HepG2 (cell line): ENCODE data around the gene ATP5F1C. TPM values are rescaled to one million over a fixed set of nuclear protein-coding genes. Genes with fewer than 3 reads are reported as not detected.

Experiments
- ATAC-seq: fragments of 200-7000 bp; cut with Tn5 transposase; 3 replicates; pipeline ENCODE4 v1.9.1; 2020; ENCODE audit warnings: mild to moderate bottlenecking, moderate library complexity
- BruUV-seq: library from RNA; stranded (reverse); fragments of 400-500 nt; replicated peaks from 2 replicates; lab custom pipeline; 2021; lab: Mats Ljungman, UMichigan
- CTCF ChIA-PET: fragments of 300-600 bp; formaldehyde crosslinking; extraction: SDS; loops from one replicate; lab custom pipeline; 2021; ENCODE audit warnings: low total read pairs, inconsistent platforms, low intra/inter-chr PET ratio; lab: Yijun Ruan, JAX
- POLR2A ChIA-PET: fragments of 350-600 bp; sonication (Branson Sonifier 250); formaldehyde crosslinking; loops from one replicate; lab custom pipeline; 2020; ENCODE audit warnings: antibody characterized with exemption, inconsistent platforms; lab: Yijun Ruan, JAX
- DNase-seq: peaks from one replicate; pipeline ENCODE4 v3.0.0-alpha.2; 2015; ENCODE audit warnings: low spot score
- FAIRE-seq: peaks from 3 replicates; lab custom pipeline; 2011; peaks lifted over from hg19 to GRCh38; lab: Jason Lieb, UNC
- H2AFZ ChIP-seq: one replicate; pipeline ENCODE4 v1.6.1; 2011; ENCODE audit warnings: low read length, inconsistent platforms
- H3K27ac ChIP-seq: fragments of 300-600 bp; 3 replicates; pipeline ENCODE4 v1.8.0; 2011; ENCODE audit warnings: mixed run types, mild to moderate bottlenecking, mixed read lengths, low read length, inconsistent platforms; ENCODE audit not compliant: insufficient read depth; ENCODE audit errors: extremely low read length
- H3K27me3 ChIP-seq, 2 experiments: fragments of 200-600 bp in 1 of 2; 2 replicates in 1 of 2; 3 replicates in 1 of 2; pipeline versions ENCODE4 v1.6.0 to v1.8.0; 2011; ENCODE audit warnings: low read length in 2 of 2, mild to moderate bottlenecking in 2 of 2, moderate library complexity in 2 of 2, inconsistent platforms in 1 of 2; ENCODE audit not compliant: insufficient read depth in 2 of 2, control insufficient read depth in 1 of 2
- H3K36me3 ChIP-seq, 2 experiments: fragments of 200-600 bp in 1 of 2; replicated peaks in 1 of 2; 2 replicates in 1 of 2; 3 replicates in 1 of 2; pipeline versions ENCODE4 v1.5.1 to v1.8.0; 2011; ENCODE audit warnings: low read length in 2 of 2, inconsistent platforms in 1 of 2; ENCODE audit not compliant: insufficient read depth in 2 of 2, control insufficient read depth in 1 of 2
- H3K4me1 ChIP-seq: 2 replicates; pipeline ENCODE4 v1.5.1; 2012; ENCODE audit warnings: low read length, inconsistent platforms; ENCODE audit not compliant: insufficient read depth
- H3K4me2 ChIP-seq: 2 replicates; pipeline ENCODE4 v1.6.0; 2011; ENCODE audit warnings: low read depth, low read length, inconsistent platforms
- H3K4me3 ChIP-seq, 3 experiments: fragments of 200-600 bp in 1 of 3; sonication (generic), shearing (Covaris generic) in 1 of 3; replicated peaks in 1 of 3; 2 replicates each; pipeline ENCODE4 v1.5.1; 2011 to 2016; ENCODE audit warnings: low read length in 3 of 3, inconsistent platforms in 2 of 3, low read depth in 2 of 3, mild to moderate bottlenecking in 2 of 3, control low read depth in 1 of 3, mixed read lengths in 1 of 3; ENCODE audit not compliant: insufficient read depth in 1 of 3
- H3K79me2 ChIP-seq: one replicate; pipeline ENCODE4 v1.6.1; 2011; ENCODE audit warnings: low read length, inconsistent platforms; ENCODE audit not compliant: insufficient read depth
- H3K9ac ChIP-seq: 2 replicates; pipeline ENCODE4 v1.6.0; 2011; ENCODE audit warnings: mild to moderate bottlenecking, low read depth, low read length, inconsistent platforms; ENCODE audit not compliant: insufficient read depth
- H3K9me3 ChIP-seq: 2 replicates; pipeline ENCODE4 v1.5.1; 2012; ENCODE audit warnings: mild to moderate bottlenecking, low read length
- H4K20me1 ChIP-seq: 2 replicates; pipeline ENCODE4 v1.6.0; 2011; ENCODE audit warnings: inconsistent platforms, mild to moderate bottlenecking, low read length, moderate library complexity; ENCODE audit not compliant: insufficient read depth
- CC2D1A ChIP-seq: sonication (generic); formaldehyde crosslinking; IDR thresholded peaks from 2 replicates; pipeline ENCODE4 v1.8.1; 2023; ENCODE audit warnings: mild to moderate bottlenecking, missing genetic modification reagents
- GMEB2 ChIP-seq: IDR thresholded peaks from 2 replicates; pipeline ENCODE4 v1.6.1; 2016; ENCODE audit warnings: missing biosample characterization, missing genetic modification reagents, low read depth
- HNRNPH1 ChIP-seq: fragments of 200-400 bp; formaldehyde crosslinking; optimal IDR thresholded peaks from 2 replicates; pipeline ENCODE3; 2017; ENCODE audit warnings: mild to moderate bottlenecking, low read depth, low read length
- MEIS2 ChIP-seq: sonication (generic); formaldehyde crosslinking; IDR thresholded peaks from 2 replicates; pipeline ENCODE4 v1.9.0; 2021; ENCODE audit warnings: mild to moderate bottlenecking, missing genetic modification reagents
- NCOA5 ChIP-seq: sonication (generic); formaldehyde crosslinking; IDR thresholded peaks from 2 replicates; pipeline ENCODE4 v1.4.0; 2020; ENCODE audit warnings: missing genetic modification reagents
- NFATC3 ChIP-seq: sonication (generic); formaldehyde crosslinking; IDR thresholded peaks from 2 replicates; pipeline ENCODE4 v1.5.1; 2020; ENCODE audit warnings: mild to moderate bottlenecking, missing genetic modification reagents
- PHF5A ChIP-seq: IDR thresholded peaks from one replicate; pipeline ENCODE4 v1.6.1; 2018; ENCODE audit warnings: low read depth, missing genetic modification reagents; ENCODE audit not compliant: unreplicated experiment
- RBM22 ChIP-seq: fragments of 200-400 bp; formaldehyde crosslinking; optimal IDR thresholded peaks from 2 replicates; pipeline ENCODE3; 2017; ENCODE audit warnings: mild to moderate bottlenecking, low read length, moderate library complexity
- SSRP1 ChIP-seq: IDR thresholded peaks from 2 replicates; pipeline ENCODE4 v1.6.1; 2016; ENCODE audit warnings: control low read depth
- TCF12 ChIP-seq, 2 experiments: fragments of 450-650 bp in 1 of 2; sonication (generic) in 1 of 2; formaldehyde crosslinking in 1 of 2; IDR thresholded peaks; 2 replicates each; pipeline versions ENCODE4 v1.6.1 to v1.8.0; 2017 to 2022; ENCODE audit warnings: antibody characterized with exemption in 1 of 2, mild to moderate bottlenecking in 1 of 2, missing genetic modification reagents in 1 of 2, moderate library complexity in 1 of 2
- TIGD3 ChIP-seq: sonication (generic); formaldehyde crosslinking; IDR thresholded peaks from 2 replicates; pipeline ENCODE4 v1.5.1; 2020; ENCODE audit warnings: mild to moderate bottlenecking, missing genetic modification reagents, borderline replicate concordance
- ZBTB21 ChIP-seq: sonication (generic); formaldehyde crosslinking; IDR thresholded peaks from 2 replicates; pipeline ENCODE4 v1.4.0; 2020; ENCODE audit warnings: missing genetic modification reagents
- ZFP41 ChIP-seq: sonication (generic); formaldehyde crosslinking; IDR thresholded peaks from 2 replicates; pipeline ENCODE4 v1.4.0; 2020; ENCODE audit warnings: mild to moderate bottlenecking, missing genetic modification reagents, borderline replicate concordance
- ZNF136 ChIP-seq: sonication (generic); formaldehyde crosslinking; IDR thresholded peaks from 2 replicates; pipeline ENCODE4 v1.8.1; 2022; ENCODE audit warnings: low read depth, mild to moderate bottlenecking, moderate library complexity, missing genetic modification reagents
- ZNF224 ChIP-seq: sonication (generic); formaldehyde crosslinking; IDR thresholded peaks from 2 replicates; pipeline ENCODE4 v1.5.0; 2020; ENCODE audit warnings: mild to moderate bottlenecking, missing genetic modification reagents
- ZNF468 ChIP-seq: sonication (generic); formaldehyde crosslinking; IDR thresholded peaks from 2 replicates; pipeline ENCODE4 v1.8.0; 2022; ENCODE audit warnings: mild to moderate bottlenecking, moderate library complexity, missing genetic modification reagents
- ZNF598 ChIP-seq: sonication (generic); formaldehyde crosslinking; IDR thresholded peaks from 2 replicates; pipeline ENCODE4 v1.5.1; 2020; ENCODE audit warnings: mild to moderate bottlenecking, missing genetic modification reagents, borderline replicate concordance
- ZNF615 ChIP-seq: sonication (generic); formaldehyde crosslinking; IDR thresholded peaks from 2 replicates; pipeline ENCODE4 v1.5.0; 2020; ENCODE audit warnings: mild to moderate bottlenecking, missing genetic modification reagents, borderline replicate concordance
- ZNF619 ChIP-seq: sonication (generic); formaldehyde crosslinking; IDR thresholded peaks from 2 replicates; pipeline ENCODE4 v1.4.0; 2020; ENCODE audit warnings: mild to moderate bottlenecking, missing genetic modification reagents
- ZNF737 ChIP-seq: sonication (generic); formaldehyde crosslinking; IDR thresholded peaks from 2 replicates; pipeline ENCODE4 v1.5.0; 2020; ENCODE audit warnings: missing genetic modification reagents, mild to moderate bottlenecking, borderline replicate concordance
- WGBS: methylation state at CpG from one replicate; pipeline ENCODE4 v1.1.6; 2017; ENCODE audit warnings: low lambda C conversion rate; 5-methylcytosine and 5-hydroxymethylcytosine counted together
- in situ Hi-C: cut with HindIII; loops from 2 replicates; pipeline ENCODE4 v1.10.0; 2017; ENCODE audit warnings: low pct_unique_long_range_greater_than_20kb; ENCODE audit not compliant: extremely low pct_ligation_motif_present
- intact Hi-C: fragments of 100-400 bp; cut with micrococcal nuclease; formaldehyde crosslinking; loops from one replicate; pipeline ENCODE4 v1.10.0; 2022; ENCODE audit not compliant: unreplicated experiment
- polyA plus RNA-seq, 8 experiments: library from polyadenylated mRNA; depleted of rRNA in 3 of 8; stranded (reverse) in 7 of 8; unstranded in 1 of 8; fragments of >200 nt; fragmentation: Illumina TruSeq in 4 of 8; extraction: Trizol in 4 of 8; gene quantifications; 2 replicates each; pipeline versions ENCODE4 v1.2.1 to v1.2.3, GENCODE V29; 2011 to 2016; ENCODE audit warnings: low read depth in 4 of 8, missing spikeins in 1 of 8, mixed read lengths in 1 of 8; ENCODE audit not compliant: insufficient read depth in 1 of 8
- total RNA-seq, 5 experiments: library from RNA; depleted of rRNA; stranded (reverse); fragments of >200 nt; fragmentation: Illumina TruSeq; extraction: Trizol; gene quantifications; 2 replicates each; pipeline ENCODE4 v1.2.3, GENCODE V29; 2016; ENCODE audit warnings: low read depth in 1 of 5
- TF ChIP-seq, protein P1 (sequence below): sonication (generic); formaldehyde crosslinking; IDR thresholded peaks from 2 replicates; pipeline ENCODE4 v1.9.0; 2021; ENCODE audit warnings: missing genetic modification reagents, mild to moderate bottlenecking, borderline replicate concordance
- TF ChIP-seq, protein P2 (sequence below): sonication (generic); formaldehyde crosslinking; IDR thresholded peaks from 2 replicates; pipeline ENCODE4 v1.4.0; 2020; ENCODE audit warnings: missing genetic modification reagents, borderline replicate concordance

The ATP5F1C gene
- total and polyA plus RNA-seq, 2 of the 13 experiments (the other 11 are each of a cell fraction or from before 2014, with no cell fraction given), result 407 to 416 TPM

DNA sequence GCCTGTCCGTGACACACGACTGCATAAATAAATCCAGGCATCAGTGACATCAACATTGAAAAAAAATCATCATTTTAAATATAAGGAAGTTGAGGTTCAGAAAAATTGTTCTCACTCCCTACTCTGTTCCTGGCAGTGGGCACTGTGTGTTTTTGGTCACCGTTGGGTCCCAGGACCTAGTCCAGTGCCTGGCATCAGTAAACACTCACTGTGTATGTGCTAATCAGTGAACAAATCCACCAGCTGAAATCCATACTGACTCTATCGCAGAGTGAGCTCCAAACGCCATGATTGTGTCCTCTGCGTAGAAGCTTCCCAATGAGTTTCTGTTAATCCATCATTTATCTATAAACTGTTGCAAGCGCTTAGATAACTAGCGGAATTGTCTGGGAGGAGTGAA lies 43.7 kb upstream of the ATP5F1C start:
- H2AFZ ChIP-seq, result no peak overlapping the region
- FAIRE-seq, result no peak
- no peaks in the 10 kb centered on the region for H3K4me1 ChIP-seq
- no peak overlapping the region for H3K4me2 ChIP-seq
- ATAC-seq, result no peak; the same call in 2 of the 3 replicates
- intact Hi-C loops, result no loop called here
- CTCF ChIA-PET, result no interaction called here
- in situ Hi-C loops, result no loop called here
- no peaks in the 10 kb centered on the region for H4K20me1 ChIP-seq
- WGBS, result 98% methylated on average over 8 of the region's 8 CpGs
- peaks cover 51 to 76% of the 10 kb centered on the region in 2 experiments for H3K36me3 ChIP-seq
- H3K27me3 ChIP-seq, result no peaks in the 10 kb centered on the region; a peak in 1 of 5 replicates
- no peaks in the 10 kb centered on the region for H3K9me3 ChIP-seq
- H3K27ac ChIP-seq, result no peak overlapping the region
- no peak for DNase-seq
- BruUV-seq, result no TSS peak
- no peaks in the 10 kb centered on the region for H3K79me2 ChIP-seq
- H3K9ac ChIP-seq, result no peak overlapping the region
- H3K4me3 ChIP-seq, result no peak overlapping the region
- POLR2A ChIA-PET, result no interaction called here
- TF ChIP-seq, protein P1, sequence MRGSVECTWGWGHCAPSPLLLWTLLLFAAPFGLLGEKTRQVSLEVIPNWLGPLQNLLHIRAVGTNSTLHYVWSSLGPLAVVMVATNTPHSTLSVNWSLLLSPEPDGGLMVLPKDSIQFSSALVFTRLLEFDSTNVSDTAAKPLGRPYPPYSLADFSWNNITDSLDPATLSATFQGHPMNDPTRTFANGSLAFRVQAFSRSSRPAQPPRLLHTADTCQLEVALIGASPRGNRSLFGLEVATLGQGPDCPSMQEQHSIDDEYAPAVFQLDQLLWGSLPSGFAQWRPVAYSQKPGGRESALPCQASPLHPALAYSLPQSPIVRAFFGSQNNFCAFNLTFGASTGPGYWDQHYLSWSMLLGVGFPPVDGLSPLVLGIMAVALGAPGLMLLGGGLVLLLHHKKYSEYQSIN, result no peak
- TF ChIP-seq NFATC3, result no peak
- TF ChIP-seq MEIS2 (CRISPR knock-in tag), result no peak
- TF ChIP-seq PHF5A (CRISPR knock-in tag), result no peak
- no peak for TF ChIP-seq GMEB2 (CRISPR knock-in tag)
- no peak for TF ChIP-seq ZFP41 (CRISPR knock-in tag)
- TF ChIP-seq ZNF615, result no peak
- no peak for TF ChIP-seq NCOA5 (CRISPR knock-in tag)
- no peak for TF ChIP-seq ZBTB21 (CRISPR knock-in tag)
- TF ChIP-seq ZNF468, result no peak
- no peak for TF ChIP-seq TCF12 (IDR thresholded peaks at IDR 0.05)
- no peak for TF ChIP-seq TCF12 (CRISPR knock-in tag; IDR thresholded peaks at IDR 0.05)
- TF ChIP-seq ZNF224 (CRISPR knock-in tag), result no peak
- no peak for TF ChIP-seq ZNF737 (CRISPR knock-in tag)
- TF ChIP-seq RBM22, result peak; percentile 94
- TF ChIP-seq ZNF619, result no peak
- TF ChIP-seq SSRP1, result 0 out of 2 replicates have a peak, but pooled peaks have one; percentile 30
- no peak for TF ChIP-seq HNRNPH1
- TF ChIP-seq ZNF136, result no peak
- no peak for TF ChIP-seq ZNF598
- no peak for TF ChIP-seq CC2D1A (CRISPR knock-in tag)
- TF ChIP-seq TIGD3 (CRISPR knock-in tag), result no peak
- TF ChIP-seq, protein P2, sequence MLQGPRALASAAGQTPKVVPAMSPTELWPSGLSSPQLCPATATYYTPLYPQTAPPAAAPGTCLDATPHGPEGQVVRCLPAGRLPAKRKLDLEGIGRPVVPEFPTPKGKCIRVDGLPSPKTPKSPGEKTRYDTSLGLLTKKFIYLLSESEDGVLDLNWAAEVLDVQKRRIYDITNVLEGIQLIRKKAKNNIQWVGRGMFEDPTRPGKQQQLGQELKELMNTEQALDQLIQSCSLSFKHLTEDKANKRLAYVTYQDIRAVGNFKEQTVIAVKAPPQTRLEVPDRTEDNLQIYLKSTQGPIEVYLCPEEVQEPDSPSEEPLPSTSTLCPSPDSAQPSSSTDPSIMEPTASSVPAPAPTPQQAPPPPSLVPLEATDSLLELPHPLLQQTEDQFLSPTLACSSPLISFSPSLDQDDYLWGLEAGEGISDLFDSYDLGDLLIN, result no peak
